ENCODE results near the gene GBGT1.

GBGT1 gene

GRCh38 chr9:133104718-133105460 is 58.8 kb downstream of the GBGT1 start:
- in situ Hi-C loops (cut with MboI; ENCODE audit: low sequenced_read_pairs) = no loop called here

DNA sequence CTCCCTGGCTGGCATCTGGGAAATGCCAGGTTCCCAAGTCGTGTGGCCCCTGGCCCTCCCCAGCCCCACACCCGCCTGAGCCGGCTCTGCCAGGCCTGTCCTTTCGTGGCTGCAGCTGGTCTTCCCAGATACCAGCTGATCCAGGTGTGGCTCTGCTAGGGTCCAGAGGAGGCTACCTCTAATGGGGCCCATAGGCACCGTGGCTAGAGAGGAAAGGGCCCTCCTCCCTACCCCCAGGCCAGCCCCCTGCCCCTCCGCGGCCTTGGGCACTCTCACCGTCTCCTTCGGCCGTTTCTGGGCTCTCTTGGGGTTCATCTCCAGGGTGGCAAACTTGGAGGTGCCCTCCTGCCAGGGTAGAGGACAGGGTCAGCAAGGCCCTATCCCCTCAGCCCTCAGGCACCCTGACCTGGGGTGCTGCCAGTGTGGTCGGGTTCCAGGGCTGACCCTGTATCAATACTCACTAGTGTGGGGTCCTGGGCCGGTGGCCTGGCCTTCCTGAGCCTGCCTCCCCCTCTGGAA is 59.7 kb downstream of the GBGT1 start:
- in situ Hi-C loops (cut with MboI; ENCODE audit: low sequenced_read_pairs) = no loop called here

DNA sequence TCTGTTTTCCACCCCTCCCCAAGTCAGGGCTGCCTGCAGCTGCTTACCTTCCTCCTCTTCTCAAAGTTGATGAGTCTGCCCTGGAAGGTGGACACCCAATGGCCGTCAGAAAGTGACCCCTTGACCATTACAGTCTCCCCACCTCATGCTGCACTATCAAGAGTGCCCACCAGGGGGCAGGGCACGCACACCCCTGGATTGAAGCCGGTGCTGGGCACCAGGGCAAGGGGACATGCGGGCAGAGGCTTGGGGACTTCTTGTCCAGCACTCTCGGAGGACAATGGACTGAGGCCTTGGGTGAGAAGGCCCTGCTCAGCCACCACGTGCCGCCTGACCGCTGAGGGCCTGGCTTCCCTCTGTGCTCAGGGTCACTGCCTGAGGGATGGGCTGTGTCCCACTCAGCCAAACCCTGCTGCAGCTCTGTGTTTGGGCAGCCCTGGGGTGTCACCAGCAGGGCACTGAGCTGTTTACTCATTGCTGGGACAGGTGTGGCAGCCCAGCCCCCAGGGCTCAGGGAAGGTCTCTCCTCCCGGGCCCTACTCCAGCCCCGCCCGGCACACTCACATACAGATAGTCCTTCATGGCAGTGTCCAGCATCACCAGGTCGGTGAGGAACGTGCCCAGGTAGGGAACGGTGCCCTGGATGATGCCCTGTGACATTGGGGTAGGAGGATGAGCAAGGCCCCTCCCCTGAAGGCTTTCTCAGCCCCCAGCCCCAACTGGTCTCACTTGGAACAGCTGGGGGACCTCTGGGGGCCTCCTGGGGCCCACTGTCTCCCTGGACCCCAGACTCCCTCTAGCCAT is 60.3 kb downstream of the GBGT1 start:
- in situ Hi-C loops (cut with MboI; ENCODE audit: low sequenced_read_pairs) = no loop called here

Measured in hTERT RPE-1 (cell line).